GM23338 (cell line): ENCODE results near the gene KCTD10.

Source experiments
- CTCF ChIP-seq, 2 experiments: fragments of 200-600 bp in 1 of 2; sonication (generic) in 1 of 2; conservative IDR thresholded peaks; 2 replicates each; pipeline versions ENCODE4 v1.5.1 to v1.6.1; 2016 to 2017; ENCODE audit warnings: antibody characterized with exemption in 2 of 2, low read depth in 2 of 2, mild to moderate bottlenecking in 2 of 2, moderate library complexity in 1 of 2
- EZH2 ChIP-seq: fragments of 200-600 bp; sonication (generic); IDR thresholded peaks from one replicate; pipeline ENCODE4 v1.8.0; 2017; ENCODE audit warnings: antibody characterized with exemption, mild to moderate bottlenecking, low read depth; ENCODE audit not compliant: unreplicated experiment
- JUNB ChIP-seq: IDR thresholded peaks from one replicate; pipeline ENCODE4 v1.6.1; 2016; ENCODE audit warnings: antibody characterized with exemption; ENCODE audit not compliant: unreplicated experiment

- no peak for TF ChIP-seq CTCF (conservative IDR thresholded peaks at IDR 0.05; ENCODE audit: low read depth in 2 of 2)
- TF ChIP-seq JUNB: no peak
- no peak for TF ChIP-seq EZH2
Measured at GRCh38 chr12:109469517-109469916, 7.6 kb downstream of the KCTD10 start.
